ENCODE data around the gene RPTOR. TPM values are rescaled to one million over a fixed set of nuclear protein-coding genes. Genes with fewer than 3 reads are reported as not detected.

Gene RPTOR
- total RNA-seq, 1 experiment from 2014 or later: 66.7 TPM

- no peak for TF ChIP-seq CTCF (IDR thresholded peaks at IDR 0.05; ENCODE audit: insufficient read depth in 1 of 2, low read depth in 1 of 2, low read length in 1 of 2, severe bottlenecking in 1 of 2, unreplicated experiment in 1 of 2)
- Mint-ChIP-seq H3K9me3 (ENCODE audit: unreplicated experiment) (no peaks in the 10 kb centered on the region), H3K27me3 (ENCODE audit: insufficient read depth, unreplicated experiment) (no peaks in the 10 kb centered on the region), H3K4me3 (ENCODE audit: unreplicated experiment) (no peak overlapping the region), H3K27ac (ENCODE audit: unreplicated experiment) (no peak overlapping the region), H3K36me3 (ENCODE audit: insufficient read depth, unreplicated experiment) (peaks cover 37% of the 10 kb centered on the region), H3K4me1 (ENCODE audit: low read depth, unreplicated experiment) (no peaks in the 10 kb centered on the region)
- DNase-seq: no peak
- Histone ChIP-seq H3K4me3 (ENCODE audit: low read depth, low read length) (no peak overlapping the region), H3K36me3 (ENCODE audit: control insufficient read depth, insufficient read depth, low read length) (peaks cover 3% of the 10 kb centered on the region; the same call in 1 of the 2 replicates), H3K4me1 (no peaks in the 10 kb centered on the region), H3K9me3 (peaks cover 15% of the 10 kb centered on the region), H3K27me3 (replicated peaks; ENCODE audit: control insufficient read depth, insufficient read depth, low read length) (no peaks in the 10 kb centered on the region)
- CTCF ChIA-PET: interaction anchor here (1.0 kb wide), 1 partner anchor 10 kb away, joined by 3 read pairs; no protein-coding TSS in a partner anchor
- POLR2A ChIA-PET: no interaction called here
- intact Hi-C loops (cut with micrococcal nuclease; ENCODE audit: unreplicated experiment): no loop called here
- BruUV-seq (replicated peaks): no TSS peak
Observed at GRCh38 chr17:80909635-80910034, 365.0 kb downstream of the RPTOR start.

- H3K36me3 ChIP-seq (ENCODE audit: control insufficient read depth, insufficient read depth, low read length): peaks cover 3% of the 10 kb centered on the region; the same call in 1 of the 2 replicates
- no TSS peak for BruUV-seq (replicated peaks)
- no peak overlapping the region for H3K4me3 Mint-ChIP-seq (ENCODE audit: unreplicated experiment)
- H3K36me3 Mint-ChIP-seq (ENCODE audit: insufficient read depth, unreplicated experiment): peaks cover 33% of the 10 kb centered on the region
- H3K27me3 ChIP-seq (replicated peaks; ENCODE audit: control insufficient read depth, insufficient read depth, low read length): no peaks in the 10 kb centered on the region
- no peak overlapping the region for H3K4me3 ChIP-seq (ENCODE audit: low read depth, low read length)
- no peak for TF ChIP-seq CTCF (IDR thresholded peaks at IDR 0.05; ENCODE audit: insufficient read depth in 1 of 2, low read depth in 1 of 2, low read length in 1 of 2, severe bottlenecking in 1 of 2, unreplicated experiment in 1 of 2)
- H3K27ac Mint-ChIP-seq (ENCODE audit: unreplicated experiment): no peak overlapping the region
- CTCF ChIA-PET: interaction anchor here (2.2 kb wide), 1 partner anchor 11 kb away, joined by 8 read pairs; no protein-coding TSS in a partner anchor
- intact Hi-C loops (cut with micrococcal nuclease; ENCODE audit: unreplicated experiment): no loop called here
- no peak for DNase-seq
- POLR2A ChIA-PET: no interaction called here
- H3K27me3 Mint-ChIP-seq (ENCODE audit: insufficient read depth, unreplicated experiment): no peaks in the 10 kb centered on the region
- H3K9me3 Mint-ChIP-seq (ENCODE audit: unreplicated experiment): no peaks in the 10 kb centered on the region
- no peaks in the 10 kb centered on the region for H3K4me1 ChIP-seq
- no peaks in the 10 kb centered on the region for H3K4me1 Mint-ChIP-seq (ENCODE audit: low read depth, unreplicated experiment)
- peaks cover 17% of the 10 kb centered on the region for H3K9me3 ChIP-seq
Observed at GRCh38 chr17:80910043-80910442, 365.4 kb downstream of the RPTOR start.

GRCh38 chr17:80912476-80912875, 367.8 kb downstream of the RPTOR start:
- intact Hi-C loops (cut with micrococcal nuclease; ENCODE audit: unreplicated experiment): no loop called here
- no peaks in the 10 kb centered on the region for H3K9me3 Mint-ChIP-seq (ENCODE audit: unreplicated experiment)
- H3K4me1 ChIP-seq: no peaks in the 10 kb centered on the region
- peaks cover 33% of the 10 kb centered on the region for H3K36me3 Mint-ChIP-seq (ENCODE audit: insufficient read depth, unreplicated experiment)
- H3K4me3 ChIP-seq (ENCODE audit: low read depth, low read length): no peak overlapping the region
- peaks cover 17% of the 10 kb centered on the region for H3K9me3 ChIP-seq
- DNase-seq: no peak
- ChIA-PET POLR2A (no interaction called here), CTCF (interaction anchor here (2.2 kb wide), 1 partner anchor 13 kb away, joined by 8 read pairs; no protein-coding TSS in a partner anchor)
- BruUV-seq (replicated peaks): no TSS peak
- no peaks in the 10 kb centered on the region for H3K4me1 Mint-ChIP-seq (ENCODE audit: low read depth, unreplicated experiment)
- H3K4me3 Mint-ChIP-seq (ENCODE audit: unreplicated experiment): no peak overlapping the region
- peaks cover 5% of the 10 kb centered on the region for H3K36me3 ChIP-seq (ENCODE audit: control insufficient read depth, insufficient read depth, low read length)
- TF ChIP-seq CTCF (IDR thresholded peaks at IDR 0.05; ENCODE audit: insufficient read depth in 1 of 2, low read depth in 1 of 2, low read length in 1 of 2, severe bottlenecking in 1 of 2, unreplicated experiment in 1 of 2): no peak
- no peak overlapping the region for H3K27ac Mint-ChIP-seq (ENCODE audit: unreplicated experiment)
- no peaks in the 10 kb centered on the region for H3K27me3 Mint-ChIP-seq (ENCODE audit: insufficient read depth, unreplicated experiment)
- H3K27me3 ChIP-seq (replicated peaks; ENCODE audit: control insufficient read depth, insufficient read depth, low read length): no peaks in the 10 kb centered on the region
